ENCODE data around the gene MPG.

Gene MPG

DNA sequence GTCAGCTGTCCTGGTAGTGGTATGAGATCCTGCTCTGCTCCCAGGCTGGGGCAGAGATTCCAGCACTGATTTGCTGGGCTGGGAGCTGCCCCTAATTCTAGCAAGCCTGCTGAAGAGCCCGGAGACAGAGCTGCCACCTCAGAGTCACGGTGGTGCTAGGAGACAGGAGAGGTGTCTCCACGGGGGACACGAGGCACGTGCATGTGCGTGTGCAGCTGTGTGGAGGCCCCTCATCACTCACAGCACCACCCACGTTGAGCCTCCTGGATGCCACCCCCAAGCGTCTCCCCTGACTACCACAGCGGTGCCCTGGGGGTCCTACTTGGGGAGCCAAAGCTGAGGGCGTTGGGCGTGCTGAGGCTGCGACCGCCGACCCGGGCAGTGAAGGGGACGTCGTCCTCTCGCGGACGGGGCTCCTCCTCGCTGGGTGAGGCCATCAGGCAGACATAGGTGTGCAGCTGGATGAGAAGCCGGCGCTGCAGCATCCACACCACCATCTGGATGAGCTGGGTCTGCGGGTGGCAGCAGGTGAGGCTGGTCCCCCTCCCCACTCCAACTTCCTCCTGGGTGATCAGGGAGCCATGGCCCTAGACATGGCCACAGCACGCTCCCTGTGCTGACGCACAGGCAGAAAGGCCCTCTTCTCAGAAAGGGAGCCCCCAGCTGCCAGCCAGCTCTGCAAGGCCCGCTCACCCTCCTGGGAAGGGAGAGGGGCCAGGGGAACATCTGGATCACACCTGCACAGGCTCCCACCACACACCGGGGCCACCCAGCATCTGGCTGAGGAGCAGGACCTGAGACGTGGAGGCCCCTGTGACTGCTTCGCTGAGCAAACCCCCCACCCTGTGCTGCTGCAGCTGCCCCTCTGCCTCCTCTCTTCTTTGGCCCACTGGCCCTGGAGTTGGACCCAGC lies 11.6 kb downstream of the MPG start:
- H3K4me3 Mint-ChIP-seq = no peak overlapping the region
- H3K27ac Mint-ChIP-seq = no peak overlapping the region
- H3K27me3 Mint-ChIP-seq = no peaks in the 10 kb centered on the region
- no peak for DNase-seq
- H3K4me1 Mint-ChIP-seq = peaks cover 13% of the 10 kb centered on the region
- H3K9me3 Mint-ChIP-seq = no peaks in the 10 kb centered on the region
- H3K36me3 Mint-ChIP-seq = peaks cover 16% of the 10 kb centered on the region
- CTCF ChIA-PET = interaction anchor here (14.8 kb wide), 1 partner anchor 17 kb away, joined by 467 read pairs; the partner anchor contains the start of genes MPG and RHBDF1

DNA sequence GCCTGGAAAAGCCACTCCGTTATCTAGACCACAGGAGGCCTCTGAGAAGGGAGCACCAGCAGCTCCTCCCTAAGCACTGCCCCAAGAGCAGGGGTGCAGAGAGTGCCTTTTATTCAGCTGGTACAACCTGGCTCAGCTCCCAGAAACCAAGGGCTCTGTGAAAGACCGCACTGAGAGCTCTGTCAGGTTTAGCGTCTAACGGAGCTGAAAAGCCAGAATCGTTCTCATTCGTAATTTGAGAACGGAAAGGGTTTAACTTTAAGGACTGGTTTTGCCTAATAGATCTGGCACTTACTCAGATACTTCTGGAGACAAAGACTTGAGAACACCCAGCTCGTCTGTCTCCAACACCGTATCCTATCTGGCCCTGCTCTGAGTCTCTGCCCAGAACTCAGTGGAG lies 13.5 kb downstream of the MPG start:
- CTCF ChIA-PET = interaction anchor here (1.3 to 14.8 kb wide), 2 partner anchors 15 to 18 kb away, joined by 4 to 467 read pairs; partner anchors contain the start of genes MPG and RHBDF1
- Mint-ChIP-seq H3K4me1 (no peaks in the 10 kb centered on the region), H3K9me3 (no peaks in the 10 kb centered on the region), H3K36me3 (peaks cover 8% of the 10 kb centered on the region), H3K27me3 (no peaks in the 10 kb centered on the region), H3K27ac (no peak overlapping the region), H3K4me3 (no peak overlapping the region)
- no peak for DNase-seq

DNA sequence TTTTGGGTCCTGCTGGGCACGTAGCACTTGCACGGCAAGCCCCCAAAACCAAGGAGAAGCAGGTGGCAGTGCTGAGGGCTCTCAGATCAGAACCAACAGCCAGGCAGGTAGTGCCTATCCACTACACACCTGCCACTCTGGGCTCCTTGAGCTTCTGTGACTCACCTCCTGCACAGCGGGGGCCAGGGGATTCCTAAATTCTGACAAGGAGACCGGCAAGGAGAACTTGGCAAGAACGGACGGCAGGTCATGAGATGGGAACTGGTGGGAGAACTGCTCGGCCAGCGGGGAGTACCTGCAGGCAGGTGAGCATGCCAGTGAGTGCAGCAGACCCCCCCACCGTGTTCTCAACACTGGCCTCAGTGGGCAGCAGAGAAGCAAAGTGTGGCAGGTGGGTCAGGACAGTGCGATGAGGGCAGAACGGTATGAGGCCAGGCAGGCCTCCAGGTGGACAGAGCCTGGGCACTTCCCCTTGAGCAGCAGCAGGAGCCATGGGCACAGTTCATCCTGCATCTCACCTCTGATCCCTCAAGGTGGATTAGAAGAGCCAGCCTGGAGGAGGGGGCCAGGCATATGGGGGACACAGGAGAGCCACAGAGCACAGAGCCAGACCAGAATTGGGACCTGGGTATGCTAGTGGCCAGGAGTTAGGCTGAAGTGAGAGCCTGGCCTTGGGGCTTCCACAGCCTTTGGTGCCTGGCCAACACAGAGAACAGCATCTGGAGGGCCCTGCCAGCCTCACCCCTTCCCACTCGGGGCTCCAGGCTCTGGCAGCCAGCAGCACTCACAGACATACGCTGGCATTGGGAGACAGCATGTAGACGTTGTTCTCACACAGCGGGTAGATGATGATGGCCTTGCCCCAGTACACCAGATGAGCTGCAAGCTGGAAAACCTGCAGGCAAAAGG lies 14.7 kb downstream of the MPG start:
- Mint-ChIP-seq H3K27me3 (no peaks in the 10 kb centered on the region), H3K4me1 (peaks cover 4% of the 10 kb centered on the region), H3K27ac (no peak overlapping the region), H3K9me3 (no peaks in the 10 kb centered on the region), H3K4me3 (no peak overlapping the region), H3K36me3 (peaks cover 11% of the 10 kb centered on the region)
- CTCF ChIA-PET = interaction anchor here (14.8 kb wide), 1 partner anchor 20 kb away, joined by 467 read pairs; the partner anchor contains the start of genes MPG and RHBDF1
- DNase-seq = no peak

DNA sequence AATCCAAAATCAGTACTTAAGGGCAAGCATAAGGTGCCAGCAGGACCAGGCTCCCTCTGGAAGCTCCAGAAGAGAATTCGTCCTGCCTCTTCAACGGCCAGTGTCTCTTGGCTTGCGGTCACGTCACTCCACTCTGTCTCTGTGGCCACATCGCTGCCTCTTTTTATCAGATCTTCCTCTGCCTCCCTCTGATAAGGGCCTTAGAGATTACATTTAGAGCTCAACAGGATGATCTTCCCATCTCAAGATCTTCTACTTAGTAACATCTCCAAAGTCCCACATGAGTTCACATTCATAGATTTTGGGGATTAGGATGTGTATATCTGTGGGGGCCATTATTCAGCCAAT lies 16.9 kb downstream of the MPG start:
- no peaks in the 10 kb centered on the region for H3K27me3 Mint-ChIP-seq
- CTCF ChIA-PET = interaction anchor here (1.0 to 14.8 kb wide), 3 partner anchors 13 to 260 kb away, joined by 3 to 467 read pairs (median 43); partner anchors contain the start of genes MPG and RHBDF1
- no peak for DNase-seq
- H3K4me1 Mint-ChIP-seq = peaks cover 4% of the 10 kb centered on the region
- no peak overlapping the region for H3K27ac Mint-ChIP-seq
- H3K4me3 Mint-ChIP-seq = no peak overlapping the region
- H3K9me3 Mint-ChIP-seq = no peaks in the 10 kb centered on the region
- H3K36me3 Mint-ChIP-seq = peaks cover 9% of the 10 kb centered on the region

DNA sequence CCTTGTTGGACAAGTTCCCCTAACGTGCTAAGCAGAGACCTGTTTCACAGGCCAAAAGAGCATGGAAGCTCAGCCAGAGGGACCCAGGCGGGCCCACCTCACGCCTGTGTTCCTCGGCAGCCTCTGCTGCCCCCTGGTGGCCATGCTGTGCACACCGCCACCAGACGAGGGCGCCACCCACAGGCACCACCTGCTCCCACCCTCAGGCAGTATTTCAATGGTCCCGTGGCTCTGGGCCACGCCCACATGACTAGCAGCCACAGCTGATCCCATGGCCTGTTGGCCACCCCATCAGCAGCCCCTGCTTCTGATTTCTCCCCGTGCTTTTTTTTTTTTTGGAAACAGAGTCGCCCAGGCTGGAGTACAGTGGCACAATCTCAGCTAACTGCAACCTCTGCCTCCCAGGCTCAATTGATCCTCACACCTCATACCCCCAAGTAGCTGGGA lies 18.9 kb downstream of the MPG start:
- Mint-ChIP-seq H3K27me3 (no peaks in the 10 kb centered on the region), H3K4me3 (no peak overlapping the region), H3K27ac (no peak overlapping the region), H3K36me3 (peaks cover 8% of the 10 kb centered on the region), H3K9me3 (no peaks in the 10 kb centered on the region), H3K4me1 (peaks cover 4% of the 10 kb centered on the region)
- CTCF ChIA-PET = interaction anchor here (0.6 to 14.8 kb wide), 23 partner anchors 8 to 543 kb away, joined by 3 to 467 read pairs (median 4); partner anchors contain the start of genes MPG, POLR3K, RHBDF1 and SNRNP25
- DNase-seq = peak; percentile 93

DNA sequence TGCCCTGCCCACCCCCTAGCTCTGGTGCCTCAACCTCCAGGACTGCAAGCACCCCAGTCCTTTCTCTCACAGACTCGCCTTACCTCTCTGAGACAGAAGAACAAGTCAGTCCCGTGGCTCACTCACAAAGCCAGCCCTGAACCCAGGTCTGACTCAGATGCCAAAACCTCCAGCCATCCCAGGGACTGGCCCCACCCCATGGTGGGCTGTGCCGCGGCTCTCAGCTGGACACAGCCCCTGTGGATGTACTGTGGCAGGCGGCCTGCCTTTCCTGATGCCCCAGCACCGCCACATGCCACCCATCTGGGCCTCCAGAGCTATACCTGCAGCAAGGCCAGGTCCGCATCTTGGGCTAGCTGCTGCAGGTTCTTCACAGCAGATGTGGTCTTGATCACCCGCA lies 19.8 kb downstream of the MPG start:
- no peaks in the 10 kb centered on the region for H3K9me3 Mint-ChIP-seq

DNA sequence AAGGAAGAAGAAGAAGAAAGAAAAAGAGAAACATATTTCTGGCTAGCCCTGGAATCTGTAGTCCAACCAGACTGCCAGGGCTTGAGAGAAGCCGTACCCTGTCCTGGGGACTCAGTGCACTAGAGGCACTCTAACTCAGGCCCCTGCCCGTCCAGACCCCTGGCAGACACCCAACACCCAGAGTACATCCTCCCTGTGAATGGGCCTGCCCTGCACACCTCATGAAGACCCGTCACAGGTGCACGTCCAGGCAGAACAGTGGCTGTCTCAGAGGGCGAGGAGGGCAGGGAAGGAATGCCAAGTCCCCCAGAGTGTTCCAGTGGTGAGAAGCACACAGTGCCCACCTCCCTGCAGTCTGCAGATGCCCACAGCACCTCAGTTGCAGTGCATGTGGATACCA lies 23.0 kb downstream of the MPG start:
- H3K36me3 Mint-ChIP-seq = peaks cover 10% of the 10 kb centered on the region
- no peaks in the 10 kb centered on the region for H3K27me3 Mint-ChIP-seq
- no peak for DNase-seq
- no peak overlapping the region for H3K27ac Mint-ChIP-seq
- CTCF ChIA-PET = interaction anchor here (14.8 kb wide), 1 partner anchor 28 kb away, joined by 467 read pairs; the partner anchor contains the start of genes MPG and RHBDF1
- H3K4me3 Mint-ChIP-seq = no peak overlapping the region
- H3K9me3 Mint-ChIP-seq = no peaks in the 10 kb centered on the region
- peaks cover 4% of the 10 kb centered on the region for H3K4me1 Mint-ChIP-seq

More for the DNA sequence above, 19.8 kb downstream of the MPG start:
- peaks cover 10% of the 10 kb centered on the region for H3K36me3 Mint-ChIP-seq
- peak overlapping the region; percentile 55 for H3K27ac Mint-ChIP-seq
- peaks cover 4% of the 10 kb centered on the region for H3K4me1 Mint-ChIP-seq
- H3K4me3 Mint-ChIP-seq = no peak overlapping the region
- H3K27me3 Mint-ChIP-seq = no peaks in the 10 kb centered on the region
- CTCF ChIA-PET = interaction anchor here (0.9 to 14.8 kb wide), 7 partner anchors 10 to 264 kb away, joined by 3 to 467 read pairs (median 9); partner anchors contain the start of genes MPG and RHBDF1
- no peak for DNase-seq

DNA sequence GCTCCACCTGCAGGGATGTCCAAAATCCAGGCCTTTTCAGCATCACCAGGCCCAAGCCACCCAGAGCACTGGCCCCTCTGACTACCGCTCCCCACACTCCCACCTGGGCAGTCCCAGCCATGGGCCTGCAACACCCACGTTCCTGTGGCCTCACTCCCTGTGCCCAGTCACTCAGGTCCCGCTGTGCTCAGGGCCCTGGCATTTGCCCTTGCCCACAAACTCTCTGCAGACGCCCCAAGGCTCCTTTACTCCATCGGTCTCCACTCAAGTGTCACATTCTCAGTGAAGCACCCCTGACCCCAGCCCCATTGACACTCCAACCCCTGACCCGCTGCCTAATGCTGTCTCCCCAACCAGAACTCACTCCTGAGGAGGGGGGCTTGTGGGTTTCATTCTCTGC lies 23.6 kb downstream of the MPG start:
- Mint-ChIP-seq H3K27me3 (no peaks in the 10 kb centered on the region), H3K4me1 (peaks cover 4% of the 10 kb centered on the region), H3K36me3 (peaks cover 11% of the 10 kb centered on the region), H3K27ac (no peak overlapping the region), H3K4me3 (no peak overlapping the region), H3K9me3 (no peaks in the 10 kb centered on the region)
- CTCF ChIA-PET = interaction anchor here (0.9 to 14.8 kb wide), 2 partner anchors 9 to 29 kb away, joined by 3 to 467 read pairs; partner anchors contain the start of genes MPG and RHBDF1
- no peak for DNase-seq

DNA sequence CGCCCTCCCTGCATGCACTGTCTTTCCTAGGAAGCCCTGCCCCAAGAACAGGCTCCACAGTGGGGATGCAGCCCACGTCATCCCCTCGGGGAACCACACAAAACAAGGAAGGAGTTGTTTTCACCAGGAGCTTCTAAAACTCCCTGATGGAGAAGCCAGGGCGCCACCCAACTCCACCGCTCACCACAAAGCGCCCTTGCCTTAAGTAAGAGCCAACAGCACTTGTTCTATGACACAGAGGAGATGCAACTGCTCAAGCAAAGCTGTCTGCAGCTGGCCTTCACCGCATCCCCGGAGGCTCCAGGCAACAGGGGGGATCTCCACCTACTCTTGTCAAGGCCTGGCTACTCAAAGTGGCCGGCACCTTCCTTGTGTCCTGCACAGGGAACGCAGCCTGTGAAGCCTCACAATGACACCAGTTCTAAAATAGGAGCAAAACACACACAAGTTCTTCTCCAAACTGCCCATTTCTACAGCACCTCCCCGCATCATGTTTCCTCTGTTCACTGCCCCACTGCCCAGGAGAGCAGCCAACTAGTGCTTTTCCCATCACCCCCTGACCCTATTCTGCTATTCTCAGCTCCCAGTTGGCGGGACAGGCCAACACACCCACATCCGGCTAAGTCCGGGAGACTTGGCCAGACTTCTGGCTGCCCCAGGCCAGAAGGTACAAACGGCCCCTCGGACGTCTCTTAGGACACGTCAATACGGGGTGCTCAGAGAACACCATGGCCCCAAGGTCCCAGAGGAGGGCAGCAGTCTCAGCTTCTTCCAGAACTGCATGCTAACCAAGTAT lies 24.2 kb downstream of the MPG start:
- H3K4me1 Mint-ChIP-seq = no peaks in the 10 kb centered on the region
- no peak for DNase-seq
- CTCF ChIA-PET = interaction anchor here (0.9 to 14.8 kb wide), 2 partner anchors 8 to 29 kb away, joined by 3 to 467 read pairs; partner anchors contain the start of genes MPG and RHBDF1
- H3K4me3 Mint-ChIP-seq = no peak overlapping the region
- H3K9me3 Mint-ChIP-seq = no peaks in the 10 kb centered on the region
- H3K36me3 Mint-ChIP-seq = peaks cover 12% of the 10 kb centered on the region
- no peak overlapping the region for H3K27ac Mint-ChIP-seq
- no peaks in the 10 kb centered on the region for H3K27me3 Mint-ChIP-seq

DNA sequence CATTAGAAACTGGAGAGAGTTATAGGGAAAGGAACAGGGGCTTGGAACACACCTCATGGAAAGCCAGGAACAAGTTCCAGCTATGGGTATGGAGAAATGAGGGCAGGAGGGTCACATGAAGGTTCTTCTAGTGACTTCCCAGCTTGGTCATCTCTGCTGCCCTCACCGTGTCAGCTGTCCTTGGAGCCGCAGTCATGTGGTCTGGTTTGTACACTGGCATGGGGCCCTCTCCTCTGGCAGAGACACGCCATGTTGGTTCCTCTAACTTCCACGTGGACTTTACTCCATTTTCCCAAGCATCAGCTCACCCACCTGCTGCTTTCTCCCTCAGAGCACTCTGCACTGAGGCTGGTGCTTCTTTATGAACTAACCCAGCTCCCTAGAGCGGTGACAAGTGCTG lies 26.3 kb downstream of the MPG start:
- H3K4me3 Mint-ChIP-seq = no peak overlapping the region
- DNase-seq = no peak
- CTCF ChIA-PET = interaction anchor here (1.2 to 4.7 kb wide), 6 partner anchors 8 to 258 kb away, joined by 3 to 52 read pairs (median 7); no protein-coding TSS in a partner anchor
- peaks cover 11% of the 10 kb centered on the region for H3K36me3 Mint-ChIP-seq
- no peaks in the 10 kb centered on the region for H3K27me3 Mint-ChIP-seq
- no peak overlapping the region for H3K27ac Mint-ChIP-seq
- no peaks in the 10 kb centered on the region for H3K9me3 Mint-ChIP-seq
- no peaks in the 10 kb centered on the region for H3K4me1 Mint-ChIP-seq

DNA sequence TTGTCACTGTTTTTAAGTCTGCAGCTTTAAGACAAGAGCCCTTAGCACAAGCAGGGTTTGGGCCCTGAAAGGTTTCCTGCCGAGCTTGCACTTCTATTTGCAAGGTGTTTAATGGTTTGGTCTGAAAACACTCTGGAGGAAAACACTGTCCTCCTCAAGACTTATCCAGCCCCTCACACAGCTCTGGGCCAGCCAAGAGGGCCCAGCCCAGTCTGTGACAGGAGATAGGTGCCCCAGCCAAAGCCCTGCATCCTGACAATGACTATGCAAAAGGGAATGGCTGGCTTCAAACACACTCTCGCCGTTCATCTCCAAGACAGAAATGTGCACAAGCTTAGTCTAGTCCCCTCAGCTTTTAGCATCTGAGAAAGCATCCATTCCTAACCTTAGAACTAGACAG lies 26.9 kb downstream of the MPG start:
- CTCF ChIA-PET = interaction anchor here (0.9 to 4.7 kb wide), 5 partner anchors 8 to 258 kb away, joined by 3 to 52 read pairs (median 7); no protein-coding TSS in a partner anchor
- peaks cover 15% of the 10 kb centered on the region for H3K36me3 Mint-ChIP-seq
- H3K27me3 Mint-ChIP-seq = no peaks in the 10 kb centered on the region
- H3K9me3 Mint-ChIP-seq = no peaks in the 10 kb centered on the region
- DNase-seq = no peak
- H3K4me1 Mint-ChIP-seq = no peaks in the 10 kb centered on the region
- H3K27ac Mint-ChIP-seq = no peak overlapping the region
- H3K4me3 Mint-ChIP-seq = no peak overlapping the region

DNA sequence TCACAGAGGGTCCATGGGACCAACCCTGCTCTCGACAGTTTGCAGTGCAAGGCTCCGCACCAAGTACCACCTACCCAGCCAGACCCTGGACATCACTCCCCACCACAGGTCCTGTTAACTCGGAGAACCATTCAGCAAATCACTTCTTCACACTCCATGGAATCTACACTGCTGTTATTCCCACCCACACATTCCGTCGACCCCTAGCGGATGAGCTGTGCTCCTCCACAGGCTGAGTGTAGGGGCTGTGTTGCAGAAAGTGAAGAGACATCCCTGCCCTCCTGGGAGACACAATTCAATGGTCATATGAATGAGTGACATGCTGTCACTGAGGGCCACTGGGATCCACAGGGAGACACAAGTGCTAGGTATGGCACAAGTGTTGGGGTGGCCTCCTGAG lies 27.5 kb downstream of the MPG start:
- Mint-ChIP-seq H3K4me3 (no peak overlapping the region), H3K4me1 (no peaks in the 10 kb centered on the region), H3K27me3 (no peaks in the 10 kb centered on the region), H3K9me3 (no peaks in the 10 kb centered on the region), H3K27ac (no peak overlapping the region), H3K36me3 (peaks cover 14% of the 10 kb centered on the region)
- CTCF ChIA-PET = interaction anchor here (0.9 to 4.7 kb wide), 5 partner anchors 9 to 257 kb away, joined by 3 to 52 read pairs (median 7); no protein-coding TSS in a partner anchor
- no peak for DNase-seq
